COR-L47 (cell line): Measurements from ENCODE around the gene ANKRD11.
"Not testable (repeated sequence)": the region's sequence is repeated elsewhere in the genome, so short reads cannot be mapped to it uniquely, and the experiment has no call there.

ENCODE experiments used
- DNase-seq: peaks from one replicate; lab custom pipeline; 2025; lab: John Stamatoyannopoulos, UW

Gene ANKRD11

GRCh38 chr16:89314357-89314756 is 176.0 kb downstream of the ANKRD11 start:
- no peak for DNase-seq

GRCh38 chr16:89313583-89313982 is 176.8 kb downstream of the ANKRD11 start:
- no peak for DNase-seq

GRCh38 chr16:89312598-89313299 is 177.6 kb downstream of the ANKRD11 start:
- DNase-seq, result no peak

- DNase-seq, result no peak
These were observed 178.2 kb downstream of the ANKRD11 start for GRCh38 chr16:89312194-89312593.

- no peak for DNase-seq
These were observed 178.7 kb downstream of the ANKRD11 start for GRCh38 chr16:89311636-89312035.

- DNase-seq, result no peak
These were observed 180.8 kb downstream of the ANKRD11 start for GRCh38 chr16:89309438-89310122.

- no peak for DNase-seq
These were observed 181.7 kb downstream of the ANKRD11 start for GRCh38 chr16:89308391-89309333.

- DNase-seq, result no peak
These were observed 182.9 kb downstream of the ANKRD11 start for GRCh38 chr16:89307421-89307805.

- not testable (repeated sequence) for DNase-seq
These were observed 183.6 kb downstream of the ANKRD11 start for GRCh38 chr16:89306457-89307420.

GRCh38 chr16:89304941-89305705 is 185.2 kb downstream of the ANKRD11 start:
- no peak for DNase-seq

GRCh38 chr16:89304181-89304851 is 186.0 kb downstream of the ANKRD11 start:
- DNase-seq, result no peak

GRCh38 chr16:89303617-89304016 is 186.7 kb downstream of the ANKRD11 start:
- no peak for DNase-seq

- no peak for DNase-seq
These were observed 189.4 kb downstream of the ANKRD11 start for GRCh38 chr16:89300976-89301360.

GRCh38 chr16:89300311-89300975 is 189.9 kb downstream of the ANKRD11 start:
- no peak for DNase-seq

GRCh38 chr16:89299357-89300111 is 190.8 kb downstream of the ANKRD11 start:
- not testable (repeated sequence) for DNase-seq

GRCh38 chr16:89298623-89299225 is 191.6 kb downstream of the ANKRD11 start:
- DNase-seq, result no peak

- no peak for DNase-seq
These were observed 192.3 kb downstream of the ANKRD11 start for GRCh38 chr16:89297910-89298545.
